SH-SY5Y (cell line): ENCODE results near the gene SLC23A3.

Experiments used
- GATA2 ChIP-seq: IDR thresholded peaks from 2 replicates; pipeline ENCODE4 v1.6.1; 2011; ENCODE audit warnings: mild to moderate bottlenecking, low read depth, low read length
- GATA3 ChIP-seq: IDR thresholded peaks from 2 replicates; pipeline ENCODE4 v1.6.1; 2011; ENCODE audit warnings: low read depth, mild to moderate bottlenecking, low read length, moderate library complexity

DNA sequence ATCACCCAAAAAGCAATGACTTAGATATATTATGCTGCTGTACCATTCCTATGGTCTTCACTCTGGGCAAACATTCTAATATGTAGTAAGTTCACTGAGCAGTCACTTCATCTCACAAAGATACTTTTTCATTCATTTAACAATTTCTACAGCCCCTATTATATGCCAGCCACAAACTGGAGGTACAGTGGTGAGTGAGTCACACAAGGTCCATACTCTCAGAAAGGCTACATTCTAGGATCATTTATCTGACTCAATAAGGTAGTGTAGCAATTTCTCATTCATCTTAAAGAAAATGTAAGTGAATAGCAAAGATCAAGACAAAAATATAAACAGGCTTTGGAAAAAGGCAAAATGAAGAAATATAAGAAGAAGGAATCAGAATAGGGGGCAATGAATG, 49.7 kb downstream of the SLC23A3 start:
- no peak for TF ChIP-seq GATA2
- TF ChIP-seq GATA3: no peak
